Femur (tissue), 1 donor: ENCODE measurements around the gene C1S.
"Not testable (repeated sequence)": the region's sequence is repeated elsewhere in the genome, so short reads cannot be mapped to it uniquely, and the experiment has no call there.

ENCODE experiments used
- DNase-seq: peaks from one replicate; pipeline ENCODE4 v3.0.0-alpha.2; 2017

C1S gene

GRCh38 chr12:7047306-7047705 lies 13.2 kb upstream of the C1S start:
- no peak for DNase-seq

- DNase-seq: not testable (repeated sequence)
Measured at GRCh38 chr12:7049445-7049951, 11.0 kb upstream of the C1S start.

- DNase-seq: not testable (repeated sequence)
Measured at GRCh38 chr12:7049973-7050372, 10.5 kb upstream of the C1S start.

- no peak for DNase-seq
Measured at GRCh38 chr12:7054925-7055324, 5.6 kb upstream of the C1S start.

GRCh38 chr12:7055736-7056135 lies 4.8 kb upstream of the C1S start:
- DNase-seq: not testable (repeated sequence)

- DNase-seq: no peak
Measured at GRCh38 chr12:7058163-7058845, 2.2 kb upstream of the C1S start.

GRCh38 chr12:7058850-7059395 lies 1.6 kb upstream of the C1S start:
- no peak for DNase-seq

GRCh38 chr12:7059780-7060179 lies 738 bp upstream of the C1S start:
- DNase-seq: no peak

- no peak for DNase-seq
Measured at GRCh38 chr12:7061138-7061537, 620 bp downstream of the C1S start.

- no peak for DNase-seq
Measured at GRCh38 chr12:7061596-7061995, 1.1 kb downstream of the C1S start.

- DNase-seq: no peak
Measured at GRCh38 chr12:7064516-7064915, 4.0 kb downstream of the C1S start.

GRCh38 chr12:7065073-7065623 lies 4.6 kb downstream of the C1S start:
- DNase-seq: no peak

- no peak for DNase-seq
Measured at GRCh38 chr12:7066596-7066995, 6.1 kb downstream of the C1S start.

- DNase-seq: no peak
Measured at GRCh38 chr12:7067096-7067495, 6.6 kb downstream of the C1S start.

GRCh38 chr12:7068240-7068993 lies 7.9 kb downstream of the C1S start:
- no peak for DNase-seq

GRCh38 chr12:7068994-7069346 lies 8.5 kb downstream of the C1S start:
- no peak for DNase-seq

- no peak for DNase-seq
Measured at GRCh38 chr12:7069386-7069785, 8.9 kb downstream of the C1S start.

GRCh38 chr12:7072035-7072434 lies 11.5 kb downstream of the C1S start:
- DNase-seq: no peak

GRCh38 chr12:7072554-7072953 lies 12.0 kb downstream of the C1S start:
- DNase-seq: no peak

GRCh38 chr12:7073946-7074345 lies 13.4 kb downstream of the C1S start:
- DNase-seq: no peak

- DNase-seq: no peak
Measured at GRCh38 chr12:7075518-7075917, 15.0 kb downstream of the C1S start.

GRCh38 chr12:7075939-7076338 lies 15.4 kb downstream of the C1S start:
- no peak for DNase-seq

GRCh38 chr12:7076493-7076892 lies 16.0 kb downstream of the C1S start:
- DNase-seq: no peak

GRCh38 chr12:7078163-7078562 lies 17.6 kb downstream of the C1S start:
- DNase-seq: no peak
